HPDE6-E6E7 (cell line): Measurements from ENCODE around the gene SETD4.
A peak's percentile ranks its signal among the peaks of the same experiment; 100 is the strongest.

ENCODE experiments used
- DNase-seq: peaks from one replicate; pipeline ENCODE4 v3.0.0; 2011; ENCODE audit warnings: missing footprints; ENCODE audit errors: extremely low spot score

The SETD4 gene

GRCh38 chr21:36045993-36046392 lies 14.3 kb downstream of the SETD4 start:
- no peak for DNase-seq

GRCh38 chr21:36044056-36044455 lies 16.3 kb downstream of the SETD4 start:
- DNase-seq = no peak

GRCh38 chr21:36041910-36042309 lies 18.4 kb downstream of the SETD4 start:
- no peak for DNase-seq

GRCh38 chr21:36040389-36040788 lies 19.9 kb downstream of the SETD4 start:
- no peak for DNase-seq

- DNase-seq = no peak
Measured at GRCh38 chr21:36039861-36040260, 20.5 kb downstream of the SETD4 start.

- DNase-seq = no peak
Measured at GRCh38 chr21:36038701-36039497, 21.4 kb downstream of the SETD4 start.

- no peak for DNase-seq
Measured at GRCh38 chr21:36035381-36035791, 24.9 kb downstream of the SETD4 start.

- no peak for DNase-seq
Measured at GRCh38 chr21:36034211-36034913, 26.0 kb downstream of the SETD4 start.

- no peak for DNase-seq
Measured at GRCh38 chr21:36032647-36033406, 27.5 kb downstream of the SETD4 start.

- no peak for DNase-seq
Measured at GRCh38 chr21:36030581-36031189, 29.6 kb downstream of the SETD4 start.

GRCh38 chr21:36029309-36029708 lies 31.0 kb downstream of the SETD4 start:
- DNase-seq = no peak

GRCh38 chr21:36028127-36029069 lies 31.9 kb downstream of the SETD4 start:
- peak; percentile 73 for DNase-seq

GRCh38 chr21:36027347-36027746 lies 33.0 kb downstream of the SETD4 start:
- no peak for DNase-seq

GRCh38 chr21:36024782-36025181 lies 35.5 kb downstream of the SETD4 start:
- DNase-seq = no peak

GRCh38 chr21:36023092-36023480 lies 37.2 kb downstream of the SETD4 start:
- DNase-seq = no peak

GRCh38 chr21:36022427-36023091 lies 37.8 kb downstream of the SETD4 start:
- DNase-seq = no peak

- no peak for DNase-seq
Measured at GRCh38 chr21:36021251-36021837, 39.0 kb downstream of the SETD4 start.

GRCh38 chr21:36015045-36015444 lies 45.3 kb downstream of the SETD4 start:
- no peak for DNase-seq

GRCh38 chr21:36010801-36011200 lies 49.5 kb downstream of the SETD4 start:
- DNase-seq = no peak

GRCh38 chr21:36008505-36008904 lies 51.8 kb downstream of the SETD4 start:
- DNase-seq = no peak
